ENCODE measurements around the gene C16orf92. TPM values are rescaled to one million over a fixed set of nuclear protein-coding genes. Genes with fewer than 3 reads are reported as not detected.
"Not testable (repeated sequence)": the region's sequence is repeated elsewhere in the genome, so short reads cannot be mapped to it uniquely, and the experiment has no call there.

C16orf92 gene
- total RNA-seq, 1 donor from 2014 or later = not detected

DNA sequence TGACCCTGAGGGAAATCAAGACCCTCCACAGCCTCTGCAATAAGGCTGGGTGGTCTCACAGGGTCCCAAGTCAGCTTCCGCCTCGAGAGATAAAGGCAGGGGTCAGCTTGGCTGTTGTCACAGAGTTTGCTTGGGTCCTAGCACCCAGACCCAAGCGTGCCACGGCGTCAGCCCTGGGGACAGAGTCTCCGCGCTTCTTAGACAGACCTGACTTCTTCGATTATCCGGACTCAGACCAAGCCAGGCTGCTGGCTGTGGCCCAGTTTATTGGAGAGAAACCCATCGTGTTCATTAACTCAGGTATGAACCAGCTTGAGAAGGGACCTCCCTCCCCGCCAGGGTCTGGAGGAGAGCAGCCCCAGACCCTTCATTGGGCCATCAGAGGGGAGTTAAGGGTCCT lies 588 bp downstream of the C16orf92 start:
- no peak for DNase-seq (ENCODE audit: low spot score)
- no peak for ATAC-seq

- no peak for DNase-seq (ENCODE audit: low spot score)
- no peak for ATAC-seq
These were observed 1.5 kb downstream of the C16orf92 start for GRCh38 chr16:30024451-30024850.

GRCh38 chr16:30025156-30025555 lies 2.2 kb downstream of the C16orf92 start:
- ATAC-seq (no peak), DNase-seq (ENCODE audit: low spot score) (no peak)

GRCh38 chr16:30025574-30025973 lies 2.6 kb downstream of the C16orf92 start:
- DNase-seq (ENCODE audit: low spot score) = no peak

GRCh38 chr16:30026449-30026848 lies 3.5 kb downstream of the C16orf92 start:
- DNase-seq (ENCODE audit: low spot score) (no peak), ATAC-seq (no peak)

More at GRCh38 chr16:30025574-30025973, 2.6 kb downstream of the C16orf92 start:
- ATAC-seq = no peak

GRCh38 chr16:30027588-30028437 lies 4.8 kb downstream of the C16orf92 start:
- no peak for ATAC-seq
- no peak for DNase-seq (ENCODE audit: low spot score)

DNA sequence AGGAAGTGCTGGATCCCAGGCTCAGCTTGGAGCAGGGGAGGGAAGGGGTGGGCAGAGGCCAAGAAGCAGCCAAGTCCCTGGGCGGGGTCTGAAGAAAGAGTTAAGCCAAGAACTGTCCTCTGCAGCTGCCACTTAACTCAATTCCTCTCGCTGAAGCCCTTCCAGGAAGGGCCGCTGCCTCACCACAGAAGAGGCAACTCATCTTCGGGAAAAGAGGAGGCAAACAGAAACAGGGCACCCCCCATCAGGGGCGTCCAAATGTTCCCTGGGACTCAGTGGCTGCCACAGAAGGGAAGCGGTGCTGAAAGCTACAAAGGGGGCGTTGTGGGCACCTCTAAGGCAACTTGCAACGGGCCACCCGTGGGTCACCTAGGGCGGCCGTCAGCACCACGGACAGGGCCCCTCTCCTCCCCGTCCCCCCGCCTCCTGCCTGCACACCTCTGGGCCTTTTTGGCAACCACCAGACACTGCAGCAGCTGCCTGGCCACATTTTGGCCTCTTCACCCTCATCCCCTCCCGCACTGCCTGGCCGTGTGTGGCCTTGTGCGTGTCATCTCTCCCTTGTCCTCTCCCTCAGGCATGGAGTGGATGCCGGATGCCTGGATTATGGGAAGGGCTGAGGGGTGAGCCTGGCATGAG lies 5.6 kb downstream of the C16orf92 start:
- DNase-seq (ENCODE audit: low spot score) (no peak), ATAC-seq (peak; percentile 59)

DNA sequence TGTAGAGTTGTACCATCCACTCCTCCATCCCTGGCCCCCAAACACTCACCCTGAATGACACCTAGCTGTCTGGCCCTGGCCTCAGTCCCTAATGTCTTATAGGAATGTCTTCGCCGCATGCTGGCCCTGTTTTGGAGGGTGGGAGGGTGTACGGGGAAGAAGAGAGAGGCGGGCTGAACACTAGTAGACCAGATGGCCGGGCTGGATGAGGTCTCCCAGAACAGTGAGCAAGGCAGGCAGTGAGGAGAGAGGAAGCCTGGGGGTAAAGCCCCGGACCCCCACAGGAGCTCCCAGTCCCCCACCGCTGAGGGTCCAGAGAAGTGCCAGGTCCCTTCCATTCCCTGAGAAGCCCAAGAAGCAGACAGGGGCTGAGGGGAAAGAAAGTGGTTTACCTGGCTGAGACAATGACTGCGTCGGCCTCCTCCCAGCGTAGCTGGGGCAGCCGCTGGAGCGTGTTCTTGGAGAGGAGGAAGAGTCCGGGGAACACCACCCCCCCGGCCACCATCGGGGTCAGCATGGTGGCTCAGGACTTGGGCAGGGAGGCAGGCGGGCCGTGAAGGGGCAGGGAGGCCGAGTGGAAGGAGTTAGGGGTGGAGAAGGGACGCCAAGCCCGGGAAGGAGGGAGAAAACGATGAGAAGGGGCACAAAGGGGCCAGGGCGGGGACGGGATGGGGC lies 7.2 kb downstream of the C16orf92 start:
- DNase-seq (ENCODE audit: low spot score) (no peak), ATAC-seq (no peak)

DNA sequence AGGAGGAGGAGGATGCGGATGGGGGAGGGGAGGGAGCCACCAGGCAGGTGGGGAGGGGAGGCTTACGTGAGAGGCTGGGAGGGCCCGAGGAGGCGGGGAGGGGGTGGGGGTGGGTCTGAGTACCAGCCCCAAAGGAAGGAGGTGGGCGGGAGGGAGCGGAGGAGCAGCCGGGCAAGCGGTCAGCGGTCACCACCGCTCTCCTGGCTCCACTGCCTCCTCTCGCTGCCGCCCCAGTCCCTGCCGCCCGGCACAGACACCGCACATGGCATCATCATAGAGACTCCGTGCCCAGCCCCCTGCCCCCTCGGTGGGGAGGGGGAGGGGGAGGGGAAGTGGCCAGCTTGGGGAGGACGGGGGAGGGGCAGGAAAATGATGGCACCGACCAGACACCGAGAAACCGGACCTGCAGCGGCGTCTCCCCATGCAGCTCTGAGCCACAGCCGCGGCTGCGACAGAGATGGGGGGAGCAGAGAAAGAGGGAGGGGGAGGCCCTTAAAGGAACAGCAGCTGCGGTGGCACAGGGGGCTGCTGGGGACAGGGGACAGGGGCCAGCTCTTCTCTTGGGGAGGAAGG lies 7.9 kb downstream of the C16orf92 start, which contains the start of gene TLCD3B:
Gene TLCD3B, minus strand, starts transcription at position 431 of the 573 bp plus-strand sequence. CDS start 744 bp downstream, outside the sequence.
- no peak for DNase-seq (ENCODE audit: low spot score)
- ATAC-seq = peak; percentile 28

- DNase-seq (ENCODE audit: low spot score) (no peak), ATAC-seq (no peak)
These were observed 8.5 kb downstream of the C16orf92 start for GRCh38 chr16:30031477-30031918.

GRCh38 chr16:30032083-30032819 lies 9.3 kb downstream of the C16orf92 start:
- ATAC-seq (peak; percentile 75), DNase-seq (ENCODE audit: low spot score) (no peak)

DNA sequence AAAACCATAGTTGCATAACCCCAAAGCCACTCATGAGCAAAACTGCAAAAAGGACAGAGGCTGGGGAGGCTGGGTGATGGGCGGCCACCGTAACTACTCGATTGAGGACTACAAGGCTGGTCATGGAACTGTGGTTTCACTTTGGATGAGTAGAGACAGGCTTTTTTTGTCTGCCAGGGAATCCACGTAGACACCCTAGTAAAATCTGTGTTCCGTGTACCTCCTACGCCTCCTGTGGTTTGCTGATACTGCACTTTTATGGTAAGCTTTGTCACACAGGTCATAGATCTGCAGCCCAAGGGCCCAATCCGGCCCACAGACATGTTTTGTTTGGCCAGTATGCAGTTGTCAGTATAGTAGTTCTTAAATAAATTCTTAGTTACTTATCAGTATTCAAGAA lies 10.3 kb downstream of the C16orf92 start:
- DNase-seq (ENCODE audit: low spot score) = no peak
- ATAC-seq = no peak

DNA sequence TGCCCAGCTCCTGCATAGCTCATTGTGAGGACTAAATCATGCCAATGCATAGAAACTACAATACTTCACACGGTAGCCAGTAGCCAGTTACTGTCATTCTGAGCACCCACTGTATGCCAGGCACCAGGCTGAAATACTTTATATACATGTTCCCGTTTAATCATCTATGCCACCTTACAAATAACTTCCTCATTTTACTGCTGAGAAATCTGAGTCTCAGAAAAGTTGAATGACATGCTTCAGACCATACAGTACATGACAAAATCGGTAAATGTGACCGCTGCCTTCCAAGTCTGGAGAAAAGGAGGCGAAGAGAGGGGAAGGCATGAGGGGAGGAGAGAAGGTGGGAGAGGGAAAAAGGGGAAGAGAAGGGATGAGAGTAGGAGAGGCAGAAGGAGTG lies 17.2 kb downstream of the C16orf92 start:
- DNase-seq (ENCODE audit: low spot score) (no peak), ATAC-seq (no peak)

- not testable (repeated sequence) for DNase-seq (ENCODE audit: low spot score)
These were observed 17.7 kb downstream of the C16orf92 start for GRCh38 chr16:30040690-30041089.

DNA sequence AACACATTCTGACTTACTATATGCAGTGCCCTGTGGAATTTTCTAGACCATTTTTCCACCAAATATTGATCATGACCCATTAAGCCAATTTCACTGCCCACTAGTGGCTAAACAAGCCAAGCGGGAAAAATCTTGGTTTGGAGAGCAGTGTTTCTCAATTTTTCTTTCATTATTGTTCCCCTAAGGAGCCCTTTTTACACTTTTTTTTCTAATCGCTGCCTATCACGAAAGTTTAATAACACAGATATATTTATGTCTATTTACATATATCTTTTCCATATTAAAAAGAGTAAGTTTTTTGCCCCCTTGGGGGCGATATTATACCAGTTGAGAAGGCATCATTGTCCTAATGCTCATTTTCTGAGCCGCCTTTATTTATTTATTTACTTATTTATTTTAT lies 18.8 kb downstream of the C16orf92 start:
- DNase-seq (ENCODE audit: low spot score) = no peak
- peak; percentile 50 for ATAC-seq

More at GRCh38 chr16:30040690-30041089, 17.7 kb downstream of the C16orf92 start:
- not testable (repeated sequence) for ATAC-seq

GRCh38 chr16:30046178-30046577 lies 23.2 kb downstream of the C16orf92 start:
- DNase-seq (ENCODE audit: low spot score) (no peak), ATAC-seq (no peak)

DNA sequence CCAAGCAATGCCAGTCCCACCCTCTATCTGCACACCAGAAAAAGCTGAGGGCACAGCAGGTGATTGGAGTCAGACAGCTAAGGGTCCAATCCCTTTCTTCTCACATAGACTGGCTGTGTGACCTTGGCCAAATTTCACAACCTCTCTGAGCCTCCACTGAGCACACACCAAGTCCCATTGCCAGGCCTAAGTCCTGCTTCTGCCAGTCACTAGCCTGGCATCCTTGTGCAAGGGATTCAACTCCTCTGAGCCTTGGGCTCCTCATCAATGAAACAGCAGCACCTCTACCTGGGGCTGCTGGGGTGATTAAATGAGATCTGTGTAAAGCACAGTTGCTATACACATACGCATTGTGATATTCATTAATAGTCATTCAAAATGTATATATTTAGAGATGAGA lies 23.6 kb downstream of the C16orf92 start:
- ATAC-seq = no peak

GRCh38 chr16:30049871-30050270 lies 26.9 kb downstream of the C16orf92 start:
- ATAC-seq (no peak), DNase-seq (ENCODE audit: low spot score) (no peak)

More for the DNA sequence above, 23.6 kb downstream of the C16orf92 start:
- DNase-seq (ENCODE audit: low spot score) = no peak

DNA sequence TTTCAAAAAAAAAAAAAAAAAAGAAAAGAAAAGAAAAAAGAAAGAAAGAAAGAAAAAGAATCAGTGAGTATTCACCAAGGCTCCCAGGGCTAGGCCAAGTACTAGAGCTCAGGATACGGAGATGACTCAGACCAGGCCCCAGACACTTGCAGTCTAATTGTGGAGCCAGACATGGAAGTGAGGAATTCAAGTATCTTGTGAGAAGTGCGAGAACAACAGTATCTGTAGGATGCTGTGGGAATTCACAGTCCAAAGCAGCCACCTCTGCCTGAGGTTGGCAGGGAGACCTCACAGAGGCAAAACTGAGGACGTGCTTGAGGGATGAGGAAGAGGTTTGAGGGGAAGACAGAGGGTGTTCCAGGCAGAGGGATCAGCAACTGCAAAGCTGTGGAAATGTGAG lies 28.5 kb downstream of the C16orf92 start:
- ATAC-seq (no peak), DNase-seq (ENCODE audit: low spot score) (no peak)

- DNase-seq (ENCODE audit: low spot score) (peak; percentile 96), ATAC-seq (peak; percentile 98)
These were observed 29.8 kb downstream of the C16orf92 start for GRCh38 chr16:30052671-30053372.

Measured in left lobe of liver (tissue), 2 donors.